Fibroblast of skin of scalp (primary cell): Measurements from ENCODE around the gene KCNA10.
A peak's percentile ranks its signal among the peaks of the same experiment; 100 is the strongest.

Source experiments
- DNase-seq: peaks from one replicate; pipeline ENCODE4 v3.0.0-alpha.2; 2013

The KCNA10 gene

DNA sequence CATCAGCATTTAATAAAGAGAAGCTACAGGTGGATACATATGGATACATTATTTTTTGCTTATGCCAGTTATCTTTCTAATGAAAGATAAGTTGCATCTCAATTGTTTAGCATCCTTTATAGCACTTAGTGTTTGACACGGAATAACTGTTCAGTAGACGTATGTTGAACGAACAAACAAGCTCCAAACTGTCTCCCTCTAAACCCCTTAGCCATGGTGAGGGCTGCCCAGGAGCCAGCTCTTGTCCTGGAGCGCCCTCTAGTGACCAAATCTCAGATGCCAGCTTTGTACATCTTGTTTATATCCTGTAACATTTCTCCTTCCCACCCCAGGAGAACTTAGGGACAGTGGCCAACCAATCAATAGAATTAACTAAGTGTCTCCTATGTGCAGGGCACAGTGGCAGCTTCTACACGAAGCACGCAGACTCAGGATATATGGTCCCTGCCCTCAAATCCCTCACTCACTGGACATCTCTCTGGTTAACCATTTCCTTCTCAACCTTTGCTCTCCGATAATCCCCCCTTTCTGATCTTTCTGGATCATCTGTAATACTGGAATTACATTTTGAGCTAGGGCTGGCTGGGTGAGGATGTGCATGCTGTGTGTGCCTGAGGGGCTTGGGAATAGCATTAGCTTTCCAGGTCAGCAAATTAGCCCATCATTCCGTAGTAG is 22.9 kb downstream of the KCNA10 start:
- DNase-seq = peak; percentile 71

DNA sequence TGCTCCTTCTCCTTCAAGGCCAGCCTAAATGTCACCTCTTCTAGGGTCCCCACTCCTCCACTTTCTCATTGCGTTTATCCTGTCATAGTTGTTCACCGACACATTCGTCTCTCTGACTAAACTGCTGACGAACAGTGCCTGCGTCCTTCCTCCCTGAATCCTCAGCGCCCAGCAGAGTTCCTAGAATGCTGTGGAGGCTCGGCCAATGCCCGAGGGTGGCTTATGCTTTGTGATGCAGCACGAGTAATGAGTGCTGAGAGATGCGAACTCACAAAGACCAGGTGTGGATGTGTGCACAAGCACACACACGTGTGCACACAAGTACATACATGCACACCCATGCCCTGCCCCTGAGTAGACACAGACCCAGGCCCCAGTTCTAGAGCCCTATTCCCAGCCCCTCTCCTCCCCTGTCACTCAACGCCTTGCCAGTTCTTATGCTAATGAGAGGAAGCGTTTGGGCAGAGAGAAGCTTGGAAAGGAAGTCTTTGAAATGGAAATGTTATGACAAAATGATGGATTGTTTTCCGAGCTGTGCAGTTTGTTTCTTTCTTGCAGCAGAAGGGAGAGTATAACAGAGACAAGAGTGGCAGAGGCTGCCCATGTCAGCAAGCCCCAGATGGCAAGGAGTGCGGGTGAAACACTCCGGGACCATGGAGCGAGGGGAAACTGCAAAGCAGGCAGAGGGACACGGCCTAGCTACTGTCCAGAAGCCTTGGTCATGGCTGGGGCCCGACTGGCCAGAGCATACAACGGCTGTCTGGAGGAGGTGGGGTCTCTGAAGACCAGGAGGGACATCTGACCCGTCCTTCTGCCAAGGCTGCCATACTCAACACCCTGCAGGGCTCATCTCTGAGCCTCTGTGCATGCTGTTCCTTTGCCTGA is 24.2 kb downstream of the KCNA10 start:
- no peak for DNase-seq

DNA sequence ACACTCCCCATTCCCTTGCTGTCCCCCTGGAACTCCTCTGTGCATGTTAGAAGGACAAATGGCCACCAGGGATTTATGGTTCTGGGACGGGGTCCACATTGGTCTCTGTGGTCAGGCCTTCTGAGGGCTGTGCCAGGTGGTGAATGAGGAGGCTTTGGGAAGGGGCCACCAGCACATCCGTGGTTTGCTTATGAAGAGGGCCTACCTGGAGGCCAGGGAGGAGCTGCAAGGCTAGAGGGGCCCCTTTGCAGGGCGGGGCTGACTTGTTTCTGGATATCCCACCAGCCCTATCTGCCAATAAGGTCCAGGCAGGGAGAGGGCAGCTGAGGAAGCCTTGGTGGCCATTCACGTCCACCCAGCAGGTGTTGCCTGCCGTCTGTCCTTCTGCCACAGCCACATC is 24.9 kb downstream of the KCNA10 start:
- no peak for DNase-seq

DNA sequence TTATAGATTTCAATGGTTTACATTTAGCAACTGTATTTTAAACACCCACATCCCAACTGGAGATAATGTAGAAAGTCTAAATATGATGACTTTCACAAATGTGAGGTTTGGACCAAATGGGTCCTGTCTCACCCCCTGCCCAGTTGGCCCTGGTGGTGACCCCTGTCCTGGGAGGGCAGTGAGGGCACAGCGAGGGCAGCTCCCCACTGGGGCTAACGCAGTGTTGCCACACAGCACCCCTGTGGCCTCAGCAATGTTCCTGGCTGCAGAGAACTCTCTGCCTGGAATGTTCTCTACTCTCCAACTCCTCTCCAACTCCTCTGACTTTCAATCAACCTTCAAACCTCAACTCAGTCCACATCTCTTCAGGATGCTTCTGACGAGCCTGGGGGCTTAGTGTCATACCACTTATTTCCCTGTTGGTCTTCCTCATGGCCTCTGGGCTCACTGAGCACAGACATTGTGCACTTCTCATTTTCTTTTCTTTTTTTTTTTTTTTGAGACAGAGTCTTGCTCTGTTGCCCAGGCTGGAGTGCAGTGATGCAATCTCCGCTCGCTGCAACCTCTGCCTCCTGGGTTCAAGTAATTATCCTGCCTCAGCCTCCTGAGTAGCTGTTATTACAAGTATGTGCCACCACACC is 25.8 kb downstream of the KCNA10 start:
- DNase-seq = no peak

DNA sequence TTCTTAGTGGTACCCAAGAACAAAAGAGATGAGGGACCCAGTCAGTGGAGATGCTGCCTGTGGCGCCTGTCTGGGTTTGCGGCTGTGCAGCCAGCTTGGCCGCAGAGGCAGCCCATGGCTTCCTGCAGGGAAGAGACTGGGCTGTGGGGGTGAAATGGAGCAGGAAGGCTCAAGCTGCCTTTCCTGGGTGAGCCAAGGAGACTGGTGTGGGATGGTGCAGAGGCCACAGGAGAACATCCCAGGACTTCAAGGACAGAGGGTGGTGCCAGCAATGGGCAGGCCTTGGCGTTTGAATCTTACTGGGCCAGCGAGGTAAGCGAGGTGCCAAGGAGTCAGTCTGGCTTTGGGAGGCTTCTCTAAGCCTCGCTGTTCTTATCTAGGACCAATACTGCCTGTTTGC is 26.4 kb downstream of the KCNA10 start:
- no peak for DNase-seq

DNA sequence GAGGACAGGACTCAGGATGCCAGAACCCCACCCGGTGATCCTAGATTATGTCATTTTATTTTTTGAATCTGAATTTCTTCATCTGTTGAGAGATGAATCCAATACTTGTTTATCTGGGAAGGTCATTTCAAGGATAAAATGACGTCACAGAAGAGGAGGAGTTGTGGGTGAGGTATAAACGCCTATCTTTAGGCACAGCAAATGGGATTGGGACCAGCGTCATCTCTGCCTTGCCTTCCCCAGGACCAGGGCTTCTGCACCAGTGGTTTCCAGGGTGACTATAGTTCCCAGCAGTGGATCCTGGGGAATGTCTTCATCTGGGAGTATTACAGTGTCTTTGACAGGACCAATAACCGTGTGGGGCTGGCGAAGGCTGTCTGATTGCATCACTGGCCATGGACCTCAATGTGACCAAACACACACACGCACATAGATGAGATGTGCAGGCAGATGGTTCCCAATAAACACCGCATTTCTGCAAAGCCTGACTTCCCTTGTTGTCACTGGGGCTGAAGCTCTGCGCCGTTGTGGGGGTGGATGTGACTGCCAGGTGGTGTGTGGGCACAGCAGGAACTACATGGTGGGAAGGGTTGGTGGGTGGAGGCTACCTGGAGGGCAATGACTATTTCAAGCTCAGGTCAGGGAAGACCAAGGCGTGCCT is 28.1 kb downstream of the KCNA10 start:
- DNase-seq = no peak

DNA sequence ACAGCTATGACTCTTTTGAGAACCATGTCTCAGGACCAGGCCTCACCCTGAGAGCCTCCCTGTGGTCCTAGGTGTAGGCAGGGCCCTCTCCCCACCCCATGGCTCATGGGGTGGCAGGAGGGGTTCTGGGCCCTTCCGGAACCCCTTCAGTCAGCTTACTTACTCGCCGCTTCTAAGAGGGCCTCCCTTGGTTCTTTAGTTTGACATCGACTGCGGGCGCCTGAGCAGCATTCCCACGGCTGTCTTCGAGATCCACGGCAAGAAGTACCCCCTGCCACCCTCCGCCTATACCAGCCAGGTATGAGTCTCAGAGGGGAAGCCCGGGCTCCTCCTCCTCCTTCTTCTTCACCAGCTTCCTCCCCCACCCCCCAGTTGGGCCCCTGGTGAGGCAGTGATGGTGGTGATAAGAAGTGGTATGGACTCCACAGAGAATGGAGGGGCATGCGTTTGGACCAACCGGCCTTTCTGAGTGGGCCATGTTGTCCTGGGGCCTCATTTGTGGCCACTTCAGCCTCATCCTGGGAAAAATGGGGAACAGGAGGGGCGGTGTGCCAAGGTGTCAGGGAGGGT is 28.9 kb downstream of the KCNA10 start:
- no peak for DNase-seq

DNA sequence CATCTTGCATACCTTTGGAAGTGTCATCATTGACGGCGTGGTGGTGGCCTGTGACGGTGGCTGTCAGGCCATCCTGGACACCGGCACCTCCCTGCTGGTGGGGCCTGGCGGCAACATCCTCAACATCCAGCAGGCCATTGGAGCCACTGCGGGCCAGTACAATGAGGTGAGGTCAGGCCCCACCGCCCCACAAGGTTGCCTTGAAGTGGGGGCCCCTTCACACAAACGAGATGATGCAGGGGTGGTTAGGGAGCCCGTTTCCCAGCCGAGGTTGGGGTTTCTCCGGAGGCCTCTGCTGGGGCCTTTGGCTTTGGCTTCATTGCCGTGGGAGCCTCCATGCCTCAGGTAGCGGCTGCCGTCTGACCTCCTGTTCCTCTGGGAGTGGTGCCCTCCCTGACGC is 29.6 kb downstream of the KCNA10 start:
- DNase-seq = no peak

DNA sequence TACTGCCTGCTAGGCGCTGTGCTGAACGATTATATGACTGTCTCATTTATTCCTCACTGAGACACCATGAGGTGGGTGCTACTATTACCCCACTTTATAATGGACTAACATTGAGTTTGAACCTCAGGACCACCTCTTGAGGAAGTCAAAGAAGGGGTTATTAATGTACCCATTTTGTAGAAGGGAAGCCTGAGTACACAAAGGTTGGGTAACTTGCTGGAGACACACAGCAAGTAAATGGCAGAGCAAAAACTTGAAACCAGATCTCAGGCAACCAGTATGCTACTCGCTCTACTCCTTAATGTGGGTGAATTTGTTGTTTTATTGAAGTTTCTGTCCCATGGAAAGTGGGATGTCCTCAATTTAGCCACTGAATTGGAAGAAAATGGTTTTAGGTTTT is 30.1 kb downstream of the KCNA10 start:
- no peak for DNase-seq

DNA sequence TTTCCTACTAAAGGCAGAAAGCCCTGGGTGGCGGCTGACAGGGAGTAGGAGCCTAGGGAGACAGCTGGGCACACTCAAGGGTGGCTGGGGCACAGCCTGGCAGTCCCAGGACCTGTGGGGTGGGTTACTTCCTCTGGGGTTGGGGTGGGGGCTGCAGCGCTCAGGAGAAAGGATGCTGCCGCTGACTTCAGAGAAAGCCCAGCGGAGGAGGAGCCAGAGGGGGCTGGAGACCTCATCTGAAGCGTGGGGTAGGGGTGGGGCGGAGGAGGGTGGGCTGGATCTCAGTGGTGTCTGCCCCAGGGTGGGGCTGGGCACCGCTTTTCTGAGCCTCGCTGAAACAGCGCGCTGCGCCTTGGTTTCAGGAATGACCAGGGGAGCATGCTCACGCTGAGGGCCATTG is 30.8 kb downstream of the KCNA10 start:
- DNase-seq = no peak

DNA sequence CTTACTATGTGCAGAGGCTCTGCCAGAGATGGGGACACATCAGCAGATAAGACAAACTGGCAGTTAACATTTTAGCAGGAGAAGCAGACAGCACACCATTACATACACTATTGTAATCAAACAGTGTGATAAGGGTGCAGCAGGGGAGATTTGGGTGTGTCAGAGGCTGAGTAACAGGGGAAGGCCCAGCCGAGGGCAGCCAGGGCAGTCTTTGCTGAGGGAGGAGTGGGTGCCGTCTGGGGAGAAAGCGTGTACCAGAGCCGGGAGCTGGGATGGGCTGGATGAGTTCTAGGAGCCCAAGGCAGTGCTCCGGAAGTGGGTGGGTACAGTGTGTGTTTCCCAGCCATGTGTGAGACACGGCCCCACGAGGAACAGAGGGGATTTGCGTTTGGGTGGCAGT is 31.2 kb downstream of the KCNA10 start:
- DNase-seq = no peak

DNA sequence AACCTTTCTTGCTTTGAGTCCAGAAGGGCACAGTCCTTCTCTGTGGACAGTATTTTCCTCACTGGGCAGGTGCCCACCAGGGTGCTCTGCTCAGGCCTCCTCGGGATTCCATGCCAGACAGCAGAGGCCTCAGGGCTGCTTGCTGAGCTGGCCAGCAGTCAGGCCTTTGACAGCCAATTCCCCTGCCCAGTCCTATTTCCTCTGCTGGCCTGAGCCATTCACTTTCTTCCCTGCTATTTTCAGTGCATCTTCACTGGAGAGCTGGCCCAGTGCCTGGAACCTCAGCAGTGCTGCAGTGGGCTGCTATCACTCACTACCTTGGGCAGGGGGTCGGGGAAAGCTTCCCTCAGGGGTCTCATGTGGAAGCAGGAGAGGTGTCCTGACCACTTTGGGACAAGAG is 33.2 kb downstream of the KCNA10 start:
- no peak for DNase-seq

DNA sequence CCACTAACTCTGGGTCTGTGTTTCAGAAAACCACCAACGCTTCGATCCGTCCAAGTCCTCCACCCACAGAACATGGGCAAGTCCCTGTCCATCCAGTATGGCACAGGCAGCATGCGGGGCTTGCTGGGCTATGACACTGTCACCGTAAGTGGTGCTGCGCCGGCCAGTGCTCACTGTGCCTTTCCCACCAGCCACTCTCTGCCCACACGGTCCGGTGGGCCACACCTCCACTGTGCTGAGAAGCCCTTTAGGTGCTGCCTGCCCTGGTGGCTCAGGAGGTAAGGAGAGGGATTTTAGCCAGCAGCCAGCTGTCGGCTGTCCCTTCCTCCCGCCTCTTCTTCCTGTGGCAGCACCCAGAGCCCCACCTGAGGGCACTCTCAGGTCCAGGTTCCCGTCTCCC is 34.2 kb downstream of the KCNA10 start:
- DNase-seq = no peak

DNA sequence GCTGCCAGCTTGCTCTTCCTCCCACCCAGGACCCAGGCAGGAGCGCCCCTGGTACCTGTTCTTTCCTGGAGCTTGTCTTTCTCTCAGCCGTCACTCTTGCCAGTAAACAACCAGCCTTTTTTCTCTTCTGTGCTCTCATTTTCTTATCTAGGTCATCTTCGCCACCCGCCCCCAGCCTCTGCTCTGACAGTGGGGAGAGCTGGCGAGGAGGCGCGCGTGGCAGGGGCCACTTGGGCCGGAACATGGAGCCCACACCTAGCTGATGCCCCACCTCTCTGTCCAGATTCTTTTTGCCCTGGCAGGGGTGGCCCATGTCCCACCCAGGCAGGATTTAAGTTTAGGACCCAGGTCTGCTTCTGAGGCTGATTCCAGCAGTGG is 35.7 kb downstream of the KCNA10 start:
- no peak for DNase-seq

DNA sequence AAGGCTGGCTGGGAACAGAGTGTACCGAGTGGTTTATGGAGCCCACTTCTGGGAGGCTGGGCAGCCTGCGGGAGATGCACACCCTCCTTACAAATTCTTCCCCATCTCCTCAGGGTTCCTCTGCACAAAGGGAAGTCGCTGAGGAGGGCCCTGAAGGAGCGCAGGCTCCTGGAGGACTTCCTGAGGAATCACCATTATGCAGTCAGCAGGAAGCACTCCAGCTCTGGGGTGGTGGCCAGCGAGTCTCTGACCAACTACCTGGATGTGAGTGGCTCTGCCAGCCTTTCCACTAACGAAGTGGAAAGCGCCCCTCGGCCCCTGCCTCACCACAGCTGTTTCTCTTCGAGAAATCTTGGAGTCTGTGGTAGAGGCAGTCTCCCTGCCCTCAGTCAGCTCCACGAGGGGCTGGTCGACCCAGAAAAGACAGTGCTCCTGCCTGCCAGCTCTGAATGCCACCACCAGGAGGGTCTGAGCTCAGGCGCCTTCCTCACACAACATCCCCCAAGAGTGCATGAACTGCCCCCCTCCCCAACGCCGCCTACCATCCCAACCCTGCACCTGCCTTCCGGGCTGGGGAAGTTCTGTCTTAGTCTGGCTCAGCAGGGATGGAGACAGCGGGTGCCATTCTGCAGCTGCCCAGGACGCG is 36.2 kb downstream of the KCNA10 start:
- DNase-seq = no peak

DNA sequence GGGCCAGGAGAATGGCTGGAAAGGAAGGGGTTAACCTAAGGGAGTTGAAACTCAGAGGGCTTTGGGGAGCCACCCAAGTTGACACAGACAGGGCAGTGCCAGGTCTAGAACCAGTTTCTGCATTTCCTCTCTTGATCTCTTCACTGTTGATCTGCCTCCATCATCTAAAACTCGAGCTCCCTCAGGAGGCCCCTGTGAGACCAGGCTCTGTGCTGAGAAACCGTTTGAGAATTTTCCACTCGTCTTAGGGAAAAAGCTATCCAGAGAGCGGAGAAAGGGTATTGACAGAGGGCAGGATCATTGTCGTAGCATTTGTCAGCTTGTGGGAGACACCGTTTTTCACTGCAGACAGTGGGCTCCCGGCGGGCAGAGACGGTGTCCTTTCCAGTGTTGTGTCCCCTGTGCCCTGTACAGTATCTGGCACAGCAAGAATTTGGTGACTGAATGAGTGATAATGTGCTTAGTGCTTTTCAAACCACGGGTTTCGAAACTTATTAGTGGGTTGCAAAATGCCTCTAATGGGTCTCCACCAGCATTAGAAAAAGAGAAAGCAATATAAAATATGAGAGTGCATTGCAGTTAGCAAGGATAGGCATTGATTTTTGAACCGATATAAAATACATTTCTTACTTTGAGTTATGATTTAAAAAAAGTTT is 36.9 kb downstream of the KCNA10 start:
- no peak for DNase-seq

DNA sequence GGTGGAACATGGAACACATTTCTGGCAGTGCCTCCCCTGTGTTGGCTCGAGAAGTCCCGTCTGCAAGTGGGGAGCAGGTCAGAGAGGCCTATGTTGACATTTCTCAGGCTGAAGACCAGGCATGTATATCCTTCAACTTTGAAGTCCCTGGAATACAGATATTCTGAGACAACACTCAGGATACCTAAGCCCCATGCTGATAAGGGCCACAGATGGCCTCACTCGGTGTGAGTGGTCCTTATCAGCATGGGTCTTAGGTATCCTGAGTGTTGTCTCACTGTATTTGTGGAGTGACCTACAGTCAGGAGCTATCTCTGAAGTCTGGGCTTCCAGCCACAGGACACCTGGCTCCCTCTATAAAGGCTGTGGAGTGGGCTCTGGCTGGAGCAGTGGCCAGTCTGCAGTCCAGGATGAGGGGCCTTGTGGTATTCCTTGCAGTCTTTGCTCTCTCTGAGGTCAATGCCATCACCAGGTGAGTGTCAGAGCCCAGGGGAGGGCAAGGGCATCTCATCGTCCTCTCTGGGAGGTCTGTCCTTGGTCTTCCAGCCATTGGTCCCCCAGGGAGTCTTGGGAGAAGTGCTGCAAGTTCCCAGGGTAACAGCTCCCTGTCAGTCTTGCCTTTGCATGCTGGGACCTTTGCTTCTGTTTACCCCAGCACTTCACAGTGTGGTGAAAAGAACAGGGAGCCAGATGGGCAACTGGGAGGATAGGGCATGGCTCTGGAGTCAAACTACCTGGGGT is 38.4 kb downstream of the KCNA10 start:
- no peak for DNase-seq

DNA sequence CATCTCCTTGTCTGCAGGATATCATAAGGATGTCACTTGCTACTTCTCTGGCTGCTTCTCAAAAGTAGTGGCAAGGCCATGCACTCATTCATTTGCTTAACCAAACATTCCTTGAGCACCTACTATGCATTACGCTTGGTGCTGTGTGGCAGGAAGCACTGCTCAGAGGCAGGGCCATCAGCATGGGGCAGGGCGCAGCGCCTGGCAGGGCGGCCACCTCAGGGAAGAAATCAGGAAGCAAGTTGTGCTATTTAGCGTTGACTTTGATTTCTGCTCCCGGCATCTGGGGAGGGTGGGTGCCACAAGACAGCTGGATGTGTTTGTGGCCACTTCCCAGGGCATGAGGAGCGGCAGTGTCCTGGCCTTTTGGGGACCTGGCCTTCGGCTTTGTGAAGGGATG is 40.1 kb downstream of the KCNA10 start:
- no peak for DNase-seq

DNA sequence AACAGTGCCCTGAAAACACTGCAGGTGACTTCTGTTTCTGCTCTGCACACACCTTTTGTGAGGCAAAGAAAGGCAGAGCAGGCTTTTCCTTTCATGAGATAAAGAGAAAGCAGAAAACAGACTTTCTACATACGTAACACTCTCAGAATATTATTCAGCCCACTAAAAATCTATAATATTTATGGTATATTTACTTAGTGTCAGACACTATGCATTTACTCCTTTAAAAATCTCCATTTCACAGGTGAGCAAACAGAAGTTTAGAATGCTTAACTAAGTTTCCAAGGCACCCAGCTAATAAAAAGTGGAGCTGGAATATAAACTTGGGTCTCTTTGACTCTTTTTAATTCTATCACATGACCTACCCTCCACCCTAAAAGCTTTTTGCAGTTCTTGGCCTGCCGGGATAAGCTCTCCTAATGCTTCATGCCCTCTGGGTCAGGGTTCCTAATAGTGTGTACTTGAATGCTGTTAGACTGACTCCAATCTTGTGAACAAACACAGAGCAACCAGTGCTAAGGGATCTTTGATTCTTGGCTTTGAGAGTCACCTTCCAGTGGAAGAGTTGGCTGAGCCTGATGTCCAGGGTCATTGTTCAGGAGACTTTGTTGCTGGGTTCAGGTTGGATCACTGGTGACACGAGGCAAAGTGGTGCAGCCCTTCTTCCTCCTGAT is 40.9 kb downstream of the KCNA10 start:
- no peak for DNase-seq

DNA sequence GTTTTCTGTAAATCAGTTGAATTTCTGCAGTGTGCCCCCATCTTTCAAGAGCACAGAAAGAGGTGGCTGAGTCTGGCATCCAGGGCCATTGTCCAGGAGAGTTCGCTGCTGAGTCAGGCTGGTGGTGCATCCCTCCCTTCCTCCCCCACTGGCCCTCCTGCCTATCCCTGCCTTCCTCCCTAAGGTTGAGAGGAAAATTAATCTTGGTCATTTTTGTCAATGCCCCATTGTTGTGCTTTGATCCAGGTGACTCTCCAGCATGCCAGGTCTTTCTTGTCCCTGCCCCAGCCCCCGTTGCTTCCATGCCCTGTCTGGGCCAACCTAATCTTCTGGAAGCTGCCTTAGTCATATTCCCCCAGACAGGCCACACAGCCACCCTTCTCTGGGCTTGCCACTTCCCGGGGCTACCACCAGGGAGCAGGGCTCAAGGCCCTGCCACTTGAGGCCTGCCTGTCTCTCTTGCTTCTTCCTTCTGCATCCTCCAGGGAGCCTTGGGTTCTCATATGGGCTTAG is 41.5 kb downstream of the KCNA10 start:
- no peak for DNase-seq
